Right lobe of liver (tissue), 4 donors: ENCODE results near the gene PFN3.

Source experiments
- CTCF ChIP-seq, 4 donors: fragments of 200-600 bp in 3 of 4; fragments of 450-650 bp in 1 of 4; IDR thresholded peaks; one replicate each; pipeline versions ENCODE4 v1.5.1 to v1.8.0; 2016 to 2022; ENCODE audit warnings: antibody characterized with exemption in 4 of 4, mild to moderate bottlenecking in 2 of 4
- POLR2A ChIP-seq: fragments of 450-650 bp; IDR thresholded peaks from one replicate; pipeline ENCODE4 v1.6.1; 2017; ENCODE audit warnings: antibody characterized with exemption, mild to moderate bottlenecking
- donor health status: DM: no; HTN: no; CAD: no.
- donor health status: DM: no; HTN: no; CAD: no.
- donor health status: DM: no; HTN: yes; CAD: no.

- TF ChIP-seq CTCF (IDR thresholded peaks at IDR 0.05) (no peak), POLR2A (no peak)
Observed at GRCh38 chr5:177384134-177384533, 16.3 kb downstream of the PFN3 start, which contains the start of gene SLC34A1.
